IMR-90 (cell line): ENCODE results near the gene KRT7.
"Not testable (repeated sequence)": the region's sequence is repeated elsewhere in the genome, so short reads cannot be mapped to it uniquely, and the experiment has no call there.

Experiments used
- POLR2A ChIP-seq: IDR thresholded peaks from 2 replicates; pipeline ENCODE4 v1.6.1; 2012; ENCODE audit warnings: mild to moderate bottlenecking, low read depth, low read length
- RAD21 ChIP-seq: IDR thresholded peaks from 2 replicates; pipeline ENCODE4 v1.6.1; 2012; ENCODE audit warnings: low read length, improper control_type of control experiment
- RFX5 ChIP-seq: IDR thresholded peaks from 2 replicates; pipeline ENCODE4 v1.8.0; 2012; ENCODE audit warnings: low read depth, mild to moderate bottlenecking, low read length, moderate library complexity
- TF ChIP-seq, protein P1 (sequence below): conservative IDR thresholded peaks from 2 replicates; pipeline ENCODE4 v1.5.1; 2012; ENCODE audit warnings: mild to moderate bottlenecking, low read depth, low read length, improper control_type of control experiment

DNA sequence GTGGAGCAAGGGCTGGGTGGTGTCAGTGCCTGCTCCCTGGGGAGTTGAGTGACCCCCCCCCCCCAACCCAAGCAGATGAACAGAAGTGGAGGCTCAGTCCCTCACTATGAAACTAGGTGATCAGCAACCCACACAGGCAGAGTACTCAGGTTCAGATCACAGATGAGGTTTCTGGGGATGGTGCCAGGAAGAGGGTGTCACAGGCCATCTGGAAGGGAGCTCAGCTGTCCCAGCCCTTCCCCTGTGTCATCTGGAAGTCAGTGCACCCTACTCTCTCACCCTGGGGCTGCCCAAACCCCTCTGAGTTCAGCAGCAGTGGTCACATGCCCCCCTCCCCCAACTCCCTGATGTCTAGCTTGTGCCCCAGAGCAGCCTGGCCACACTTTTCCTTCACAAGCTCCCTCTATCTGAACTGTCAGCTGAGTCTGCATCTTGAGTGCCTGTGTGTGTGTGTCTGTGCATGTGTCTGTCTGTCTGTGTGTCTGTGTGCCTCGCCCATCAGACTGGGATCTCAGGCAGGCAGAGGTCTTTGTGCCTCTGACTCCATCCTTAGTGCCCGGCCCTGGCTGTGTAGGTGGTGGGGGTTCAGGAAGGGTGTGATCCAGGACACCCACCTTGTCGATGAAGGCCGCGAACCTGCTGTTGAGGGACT, 57.6 kb downstream of the KRT7 start:
- TF ChIP-seq RFX5, POLR2A, RAD21: not testable (repeated sequence)
- TF ChIP-seq, protein P1, sequence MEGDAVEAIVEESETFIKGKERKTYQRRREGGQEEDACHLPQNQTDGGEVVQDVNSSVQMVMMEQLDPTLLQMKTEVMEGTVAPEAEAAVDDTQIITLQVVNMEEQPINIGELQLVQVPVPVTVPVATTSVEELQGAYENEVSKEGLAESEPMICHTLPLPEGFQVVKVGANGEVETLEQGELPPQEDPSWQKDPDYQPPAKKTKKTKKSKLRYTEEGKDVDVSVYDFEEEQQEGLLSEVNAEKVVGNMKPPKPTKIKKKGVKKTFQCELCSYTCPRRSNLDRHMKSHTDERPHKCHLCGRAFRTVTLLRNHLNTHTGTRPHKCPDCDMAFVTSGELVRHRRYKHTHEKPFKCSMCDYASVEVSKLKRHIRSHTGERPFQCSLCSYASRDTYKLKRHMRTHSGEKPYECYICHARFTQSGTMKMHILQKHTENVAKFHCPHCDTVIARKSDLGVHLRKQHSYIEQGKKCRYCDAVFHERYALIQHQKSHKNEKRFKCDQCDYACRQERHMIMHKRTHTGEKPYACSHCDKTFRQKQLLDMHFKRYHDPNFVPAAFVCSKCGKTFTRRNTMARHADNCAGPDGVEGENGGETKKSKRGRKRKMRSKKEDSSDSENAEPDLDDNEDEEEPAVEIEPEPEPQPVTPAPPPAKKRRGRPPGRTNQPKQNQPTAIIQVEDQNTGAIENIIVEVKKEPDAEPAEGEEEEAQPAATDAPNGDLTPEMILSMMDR = not testable (repeated sequence)
